Sciatic nerve (tissue), 2 donors: ENCODE data around the gene ZRANB1. TPM values are rescaled to one million over a fixed set of nuclear protein-coding genes. Genes with fewer than 3 reads are reported as not detected.

Source experiments
- ATAC-seq: fragments of 200-7000 bp; cut with Tn5 transposase; one replicate; pipeline ENCODE4 v1.9.1; 2020; ENCODE audit warnings: mild to moderate bottlenecking, moderate library complexity
- DNase-seq: peaks from one replicate; pipeline ENCODE4 v3.0.0-alpha.2; 2020; ENCODE audit warnings: low spot score
- intact Hi-C: fragments of 100-400 bp; cut with DNase I; formaldehyde crosslinking; loops from one replicate; pipeline ENCODE4 v1.14.2; 2022
- total RNA-seq: library from RNA; stranded (reverse); fragmentation: NEBNext Ultra II Directional; extraction: Animal tissue kit (Norgen Biotek cat#: 25700); gene quantifications from one replicate; pipeline ENCODE4 v1.2.1, GENCODE V29; 2021
- donor health status: DM: no; HTN: no; CAD: no.
- donor health status: DM: no; HTN: no; CAD: no.

The ZRANB1 gene
- total RNA-seq, 1 donor from 2014 or later = 27.6 TPM

DNA sequence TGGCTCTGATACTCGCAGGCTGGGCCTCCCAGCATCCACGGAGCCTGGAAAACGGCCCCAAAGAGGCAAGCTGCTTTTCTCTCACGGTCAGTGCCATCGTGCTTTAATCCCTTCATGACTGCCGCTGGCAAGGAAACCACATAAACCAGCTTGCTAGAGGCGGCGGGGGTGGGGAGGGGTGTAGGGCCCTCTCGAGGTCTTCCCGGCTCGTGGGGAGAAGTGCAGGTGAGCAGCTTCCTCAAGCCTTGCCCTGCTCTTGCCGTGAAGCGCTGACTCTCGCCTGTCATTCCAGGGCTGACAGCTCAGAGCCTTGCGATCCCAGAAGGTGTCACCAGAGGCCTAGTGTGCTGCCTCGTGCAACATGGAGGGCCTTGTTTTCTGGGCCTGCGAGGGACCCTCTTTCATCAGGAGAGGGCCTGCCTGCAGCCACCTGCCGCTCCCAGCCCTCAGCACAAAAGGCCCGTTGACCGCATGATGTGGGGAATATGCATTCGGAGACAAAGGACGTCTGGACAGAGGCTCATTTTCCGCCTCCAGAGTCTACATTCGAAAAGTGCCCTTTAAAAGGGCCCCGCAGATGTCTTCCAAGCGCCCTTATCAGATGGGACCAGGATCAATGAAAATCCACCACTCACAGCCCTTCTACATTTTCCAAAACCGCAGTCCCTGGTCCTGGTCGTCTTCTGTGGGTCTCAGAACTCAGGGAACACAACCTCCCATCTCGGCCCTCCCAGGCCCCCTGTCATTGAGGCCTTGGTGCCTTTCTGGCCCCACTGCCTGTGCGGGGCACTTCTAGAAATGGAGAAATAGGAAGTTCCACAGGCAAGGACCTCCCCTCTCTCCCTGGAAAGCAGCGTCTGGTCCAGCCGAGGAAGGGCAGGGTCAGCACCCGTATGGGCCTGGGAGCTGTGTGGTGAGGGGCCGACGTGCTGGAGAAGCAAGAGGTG is 58.7 kb downstream of the ZRANB1 start:
- peak; percentile 8 for ATAC-seq
- intact Hi-C loops = no loop called here

GRCh38 chr10:125001313-125002046 is 59.6 kb downstream of the ZRANB1 start:
- intact Hi-C loops = no loop called here
- DNase-seq (peak; percentile 63), ATAC-seq (peak; percentile 64)

More for the DNA sequence above, 58.7 kb downstream of the ZRANB1 start:
- DNase-seq = peak; percentile 61

DNA sequence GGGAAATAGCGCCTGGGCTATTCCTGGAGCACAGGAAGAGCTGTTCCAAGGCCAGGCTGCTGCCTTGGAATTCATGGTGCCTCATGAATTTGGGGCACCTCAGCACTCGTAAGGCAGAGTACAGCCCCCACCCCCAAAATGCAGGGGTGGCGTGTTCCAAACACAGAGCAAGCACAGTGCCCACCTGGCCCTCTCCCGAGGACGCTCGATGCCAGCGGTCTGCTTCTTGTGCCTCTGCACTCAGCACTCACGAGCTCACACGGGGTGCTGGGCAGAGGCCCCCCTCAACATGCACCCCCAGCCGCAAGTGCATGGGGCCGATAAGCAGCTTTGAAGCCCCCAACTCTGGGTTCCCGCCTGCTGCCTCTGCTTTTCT is 60.1 kb downstream of the ZRANB1 start:
- no peak for ATAC-seq
- DNase-seq = peak; percentile 58
- intact Hi-C loops = no loop called here

DNA sequence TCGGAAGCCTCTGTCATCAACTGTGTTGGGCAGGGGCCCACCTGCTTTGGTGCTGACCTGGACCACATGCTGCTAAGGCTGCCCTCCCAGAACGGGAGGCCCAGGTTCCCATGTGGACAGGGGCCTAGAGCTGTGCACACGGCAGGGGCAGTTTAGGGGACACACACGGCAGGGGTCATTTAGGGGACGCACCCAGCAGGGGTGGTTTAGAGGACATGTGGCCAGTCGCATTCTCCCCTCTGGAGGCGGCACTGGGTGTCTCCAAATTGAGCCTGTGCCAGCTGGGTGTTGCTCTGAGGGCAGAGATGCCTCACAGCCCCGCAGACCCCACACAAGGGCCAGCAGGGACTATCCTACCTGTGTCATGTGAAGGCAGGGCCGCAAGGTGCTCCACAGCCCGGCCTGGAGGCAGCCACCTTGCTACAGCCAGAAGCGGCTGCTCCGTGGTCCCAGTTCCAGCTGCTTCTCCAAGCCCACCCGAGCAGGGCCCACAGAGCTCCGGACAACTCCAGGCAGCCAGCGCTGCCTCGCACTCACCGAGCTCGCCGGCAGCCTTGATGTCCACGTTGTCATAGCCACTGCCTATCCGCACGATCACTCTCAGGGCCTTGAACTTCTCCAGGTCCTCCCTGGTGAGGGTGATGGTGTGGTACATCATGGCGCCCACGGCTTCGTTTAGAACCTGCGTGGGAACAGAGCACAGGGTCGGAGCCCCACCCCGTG is 60.7 kb downstream of the ZRANB1 start:
- ATAC-seq = no peak
- DNase-seq = peak; percentile 59
- intact Hi-C loops = no loop called here

GRCh38 chr10:125003146-125003900 is 61.4 kb downstream of the ZRANB1 start:
- intact Hi-C loops = no loop called here
- ATAC-seq (no peak), DNase-seq (peak; percentile 56)

DNA sequence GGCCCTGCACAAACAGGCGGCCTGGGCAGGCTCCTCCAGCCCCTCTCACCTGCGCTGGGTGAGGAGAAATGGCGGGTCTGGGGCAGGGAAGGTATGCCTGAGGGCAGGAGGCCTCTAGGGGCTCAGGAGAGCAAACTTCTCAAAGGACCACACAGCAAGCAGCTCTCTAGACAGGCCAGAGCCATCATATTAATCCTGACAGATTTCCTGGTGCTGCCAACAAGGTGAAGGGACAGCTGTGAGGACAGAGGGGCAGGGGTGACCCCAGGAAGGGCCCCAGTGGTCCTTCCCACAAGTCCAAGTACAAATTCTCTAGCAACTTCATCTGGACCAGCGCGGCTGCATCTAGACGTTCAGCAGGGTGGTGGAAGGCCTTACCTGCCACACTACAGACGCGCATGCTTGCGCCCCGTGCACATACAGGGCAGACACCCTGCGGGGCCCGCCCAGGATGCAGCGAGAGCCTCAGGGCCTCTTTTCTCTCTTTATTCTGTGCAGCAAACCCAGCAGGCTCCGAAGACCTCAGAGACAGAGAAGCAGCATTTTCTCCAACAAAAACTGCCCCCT is 62.1 kb downstream of the ZRANB1 start:
- no peak for DNase-seq
- ATAC-seq = no peak
- intact Hi-C loops = no loop called here

GRCh38 chr10:125004571-125005311 is 62.8 kb downstream of the ZRANB1 start:
- intact Hi-C loops = no loop called here

DNA sequence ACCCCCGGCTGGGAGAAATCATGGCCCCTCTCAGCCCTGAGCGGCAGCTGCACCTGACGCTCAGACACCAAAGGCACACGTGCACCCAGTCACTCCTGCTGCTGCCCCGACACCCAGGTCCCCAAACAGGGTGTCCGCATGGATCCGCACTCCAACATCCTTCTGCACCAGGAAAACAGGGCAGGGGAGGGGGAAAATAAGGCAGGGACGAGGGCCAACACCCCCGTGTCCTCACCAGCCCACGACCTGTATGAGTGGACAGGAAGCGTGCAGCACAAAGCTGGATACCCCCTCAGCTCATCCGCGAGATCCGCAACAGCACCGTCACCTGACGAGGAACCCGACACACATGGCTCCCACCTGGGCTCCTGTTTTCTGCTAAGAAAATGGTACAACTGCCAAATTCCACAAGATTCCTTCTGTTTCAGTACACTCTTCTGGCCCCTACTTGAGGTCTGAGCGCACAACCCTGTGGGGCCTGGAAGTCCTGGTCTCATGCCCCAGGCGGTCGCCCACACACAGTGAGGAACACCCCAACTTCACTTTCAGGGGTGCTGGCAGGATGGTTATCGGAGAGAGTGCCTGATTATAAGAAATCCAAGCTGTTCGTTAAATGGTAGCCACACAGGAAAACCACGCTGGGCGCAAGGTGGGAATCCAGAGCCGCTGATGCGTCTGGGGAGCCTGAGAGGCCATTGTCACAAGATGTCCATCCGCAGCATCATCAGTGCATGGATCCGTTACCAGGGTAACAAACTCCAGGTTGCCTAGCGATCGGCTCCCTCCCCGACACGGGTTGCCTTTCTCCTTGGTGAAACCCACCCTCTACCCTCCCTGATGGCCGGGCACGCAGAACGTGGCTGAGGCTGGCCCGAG is 63.6 kb downstream of the ZRANB1 start:
- intact Hi-C loops = no loop called here
- ATAC-seq (no peak), DNase-seq (peak; percentile 53)

More at GRCh38 chr10:125004571-125005311, 62.8 kb downstream of the ZRANB1 start:
- ATAC-seq (no peak), DNase-seq (peak; percentile 55)

DNA sequence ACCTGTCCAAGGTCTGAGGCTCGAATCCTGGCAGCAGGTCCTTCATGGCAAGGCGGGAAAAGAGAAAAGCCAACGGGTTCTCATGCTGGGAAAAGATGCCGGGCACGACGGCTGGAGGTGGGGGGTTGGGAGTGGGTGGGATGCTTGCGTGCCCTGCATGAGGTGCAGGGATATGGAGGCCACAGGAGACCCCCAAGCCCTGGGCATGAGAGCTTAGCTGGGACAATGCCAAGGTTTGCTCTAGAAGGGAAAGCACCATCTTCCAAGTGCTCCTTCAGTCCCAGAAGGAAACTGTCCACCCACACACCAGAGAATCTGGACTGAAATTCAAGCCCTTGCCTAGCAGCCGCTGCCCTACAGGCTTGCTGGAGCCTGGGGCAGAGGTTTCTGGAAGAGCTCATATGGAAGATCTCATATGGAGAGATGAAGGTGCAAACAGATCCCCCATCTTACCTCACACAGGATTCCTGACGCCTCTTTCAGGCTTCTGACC is 64.3 kb downstream of the ZRANB1 start:
- intact Hi-C loops = no loop called here
- ATAC-seq = no peak
- DNase-seq = no peak

DNA sequence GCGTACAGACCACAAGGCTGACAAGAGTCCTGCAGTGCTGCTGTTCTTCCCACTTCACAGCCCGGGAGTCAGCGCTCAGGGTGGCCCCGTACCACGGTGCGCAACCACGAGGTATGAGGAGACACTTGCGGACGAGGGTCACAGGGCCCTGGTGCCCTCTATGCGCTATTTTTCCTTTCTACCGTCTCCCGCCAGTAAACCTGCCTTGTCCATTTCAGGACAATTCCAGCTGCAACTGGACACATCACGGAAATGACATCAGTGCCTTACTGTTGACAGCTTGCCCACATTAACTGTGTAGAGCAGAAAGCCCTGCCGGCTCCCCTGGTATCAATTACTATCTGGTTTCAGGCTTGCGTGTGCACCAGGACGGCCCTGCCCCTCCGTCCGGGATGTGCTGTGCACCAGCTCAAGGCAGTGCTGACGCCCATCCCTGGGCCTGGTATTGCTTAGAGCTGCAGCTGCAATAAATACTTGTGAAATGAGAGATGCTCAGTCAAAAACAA is 65.1 kb downstream of the ZRANB1 start:
- ATAC-seq (peak; percentile 71), DNase-seq (peak; percentile 60)
- intact Hi-C loops = no loop called here

DNA sequence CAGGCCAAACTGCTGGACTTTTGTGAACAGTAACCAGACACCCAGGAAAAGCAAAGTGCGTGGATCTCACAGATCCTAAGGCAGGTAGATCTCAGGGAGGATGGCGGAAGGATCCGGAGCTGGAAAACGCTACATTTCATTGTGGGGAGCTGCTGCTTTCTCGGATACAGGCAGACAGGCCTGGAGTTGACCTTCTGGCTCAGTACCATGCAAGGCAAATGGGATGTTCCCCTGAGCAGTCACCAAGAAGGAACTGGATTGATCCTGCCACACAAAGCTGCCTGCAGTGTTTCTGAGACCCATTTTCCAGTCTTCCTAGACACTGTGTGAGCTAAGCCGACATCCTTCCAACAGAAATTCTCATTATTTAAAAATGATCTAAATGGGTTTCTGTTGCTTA is 65.5 kb downstream of the ZRANB1 start:
- peak; percentile 41 for ATAC-seq
- intact Hi-C loops = no loop called here
- DNase-seq = no peak

- peak; percentile 45 for DNase-seq
Observed at GRCh38 chr10:125008689-125009638, 67.0 kb downstream of the ZRANB1 start.

GRCh38 chr10:125009661-125010161 is 67.8 kb downstream of the ZRANB1 start:
- peak; percentile 28 for DNase-seq
- no peak for ATAC-seq
- intact Hi-C loops = no loop called here

More at GRCh38 chr10:125008689-125009638, 67.0 kb downstream of the ZRANB1 start:
- no peak for ATAC-seq
- intact Hi-C loops = no loop called here

GRCh38 chr10:125010362-125010761 is 68.4 kb downstream of the ZRANB1 start:
- no peak for ATAC-seq
- intact Hi-C loops = no loop called here
- DNase-seq = no peak
